Stimulated activated CD8-positive, alpha-beta memory T cell treated with anti-CD3 and anti-CD28 coated beads, Interleukin-12 subunit alpha, Interleukin-12 subunit beta, amount 100 ng/mL, for 1 hour (primary cell): Measurements from ENCODE around the gene PNKP.
A peak's percentile ranks its signal among the peaks of the same experiment; 100 is the strongest.

ENCODE experiments used
- DNase-seq: peaks from one replicate; pipeline ENCODE4 v3.0.0-alpha.2; 2020; ENCODE audit warnings: low read depth

PNKP gene

DNA sequence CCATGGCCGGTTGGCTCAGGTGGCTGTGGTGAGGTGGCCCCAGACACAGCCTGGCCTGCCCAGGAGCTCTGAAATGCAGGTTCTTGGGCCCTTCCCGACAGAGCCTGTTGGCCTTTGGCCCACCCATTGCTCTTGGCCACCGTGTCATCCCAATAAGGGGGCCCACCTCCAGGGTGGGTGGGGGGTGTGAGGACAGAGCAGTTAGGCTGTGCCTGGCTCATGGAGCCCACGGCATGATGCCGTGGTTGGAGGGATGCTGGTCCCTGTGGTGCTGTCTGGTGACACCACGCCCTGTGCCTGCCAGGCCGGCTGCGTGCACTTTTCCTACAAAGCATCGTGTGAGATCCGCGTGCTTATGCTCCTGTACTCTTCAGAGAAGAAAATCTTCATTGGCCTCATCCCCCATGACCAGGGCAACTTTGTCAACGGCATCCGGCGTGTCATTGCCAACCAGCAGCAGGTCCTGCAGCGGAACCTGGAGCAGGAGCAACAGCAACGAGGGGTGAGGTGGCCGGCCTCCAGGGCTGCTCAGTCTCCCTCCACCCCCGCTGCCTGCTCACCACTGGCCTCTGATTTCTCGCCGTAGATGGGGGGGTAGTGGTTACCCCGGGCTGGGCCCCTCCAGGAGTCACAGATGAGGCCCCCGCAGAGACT lies 7.6 kb downstream of the PNKP start:
- DNase-seq, result no peak

DNA sequence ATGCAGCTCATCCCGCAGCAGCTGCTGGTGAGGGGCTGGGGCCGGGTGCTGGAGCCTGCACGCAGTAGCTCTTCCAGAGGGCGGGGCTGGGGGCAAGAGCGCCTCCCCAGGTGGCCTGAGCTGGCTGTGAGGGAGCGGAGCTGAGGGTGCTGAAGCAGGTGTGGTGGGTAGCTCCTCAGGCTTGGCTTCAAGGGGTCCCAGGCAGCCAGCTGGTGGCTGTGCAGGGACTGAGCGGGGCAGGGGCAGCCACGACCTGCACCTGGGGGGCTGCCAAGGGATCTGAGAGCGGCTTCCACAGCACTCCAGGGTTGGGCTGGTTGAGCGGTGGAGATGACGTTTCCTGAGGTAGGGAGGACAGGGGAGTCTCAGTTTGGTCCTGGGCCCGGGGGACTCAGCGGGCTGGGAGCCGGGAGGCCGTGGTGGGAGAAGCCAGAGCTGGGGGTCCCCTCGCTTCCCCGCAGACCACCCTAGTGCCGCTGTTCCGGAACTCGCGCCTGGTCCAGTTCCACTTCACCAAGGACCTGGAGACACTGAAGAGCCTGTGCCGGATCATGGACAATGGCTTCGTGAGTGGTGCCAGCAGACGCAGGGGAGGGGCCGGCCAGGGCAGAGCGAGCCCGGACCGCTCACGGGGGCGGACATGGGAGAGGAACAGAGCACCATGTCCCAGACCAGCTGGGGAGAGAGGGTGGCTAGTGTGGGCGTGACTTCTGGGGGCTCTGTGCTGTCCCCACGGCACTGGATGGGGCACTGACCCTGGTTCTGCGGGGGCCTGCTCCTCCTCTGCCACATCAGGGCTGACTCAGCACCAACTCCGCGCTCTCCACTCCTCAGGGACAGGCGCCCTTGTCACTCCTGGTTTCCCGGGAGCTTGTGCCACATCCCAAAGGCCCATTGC lies 9.0 kb downstream of the PNKP start:
- no peak for DNase-seq

GRCh38 chr19:49857838-49858087 lies 9.6 kb downstream of the PNKP start:
- no peak for DNase-seq

DNA sequence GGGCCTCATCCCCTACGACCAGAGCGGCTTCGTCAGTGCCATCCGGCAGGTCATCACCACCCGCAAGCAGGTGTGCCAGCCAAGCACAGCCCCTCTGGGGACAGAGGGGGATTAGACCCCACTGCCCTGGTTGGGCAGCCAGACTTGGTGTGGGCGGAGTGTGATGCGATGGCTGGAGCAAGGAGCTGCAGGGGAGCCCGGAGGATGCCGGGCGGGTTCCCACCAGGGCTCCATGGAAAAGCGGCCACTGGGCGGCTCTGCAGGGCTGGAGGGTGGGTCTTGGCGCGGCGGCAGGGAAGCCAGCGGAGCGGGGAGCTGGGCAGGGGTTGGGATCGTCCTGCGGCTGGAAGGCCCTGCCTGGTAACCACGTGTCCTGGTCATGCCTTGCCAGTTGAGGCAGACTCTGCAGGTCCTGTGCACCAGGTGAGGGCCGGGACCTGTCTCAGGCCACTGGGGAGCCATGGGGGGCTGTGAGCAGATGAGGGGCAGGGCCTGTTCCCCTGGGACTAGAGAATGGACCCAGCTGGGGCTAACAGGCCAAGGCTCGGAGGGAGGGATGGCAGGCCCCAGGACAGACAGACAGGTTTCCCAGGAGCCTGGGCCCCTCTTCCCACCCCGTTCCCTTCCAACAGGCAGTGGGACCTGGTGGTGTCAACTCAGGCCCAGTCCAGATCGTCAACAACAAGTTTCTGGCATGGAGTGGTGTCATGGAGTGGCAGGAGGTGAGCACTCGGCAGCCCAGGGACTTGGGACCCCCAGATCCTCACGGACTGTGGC lies 10.1 kb downstream of the PNKP start:
- no peak for DNase-seq

- no peak for DNase-seq
Measured at GRCh38 chr19:49856574-49857021, 10.8 kb downstream of the PNKP start.

DNA sequence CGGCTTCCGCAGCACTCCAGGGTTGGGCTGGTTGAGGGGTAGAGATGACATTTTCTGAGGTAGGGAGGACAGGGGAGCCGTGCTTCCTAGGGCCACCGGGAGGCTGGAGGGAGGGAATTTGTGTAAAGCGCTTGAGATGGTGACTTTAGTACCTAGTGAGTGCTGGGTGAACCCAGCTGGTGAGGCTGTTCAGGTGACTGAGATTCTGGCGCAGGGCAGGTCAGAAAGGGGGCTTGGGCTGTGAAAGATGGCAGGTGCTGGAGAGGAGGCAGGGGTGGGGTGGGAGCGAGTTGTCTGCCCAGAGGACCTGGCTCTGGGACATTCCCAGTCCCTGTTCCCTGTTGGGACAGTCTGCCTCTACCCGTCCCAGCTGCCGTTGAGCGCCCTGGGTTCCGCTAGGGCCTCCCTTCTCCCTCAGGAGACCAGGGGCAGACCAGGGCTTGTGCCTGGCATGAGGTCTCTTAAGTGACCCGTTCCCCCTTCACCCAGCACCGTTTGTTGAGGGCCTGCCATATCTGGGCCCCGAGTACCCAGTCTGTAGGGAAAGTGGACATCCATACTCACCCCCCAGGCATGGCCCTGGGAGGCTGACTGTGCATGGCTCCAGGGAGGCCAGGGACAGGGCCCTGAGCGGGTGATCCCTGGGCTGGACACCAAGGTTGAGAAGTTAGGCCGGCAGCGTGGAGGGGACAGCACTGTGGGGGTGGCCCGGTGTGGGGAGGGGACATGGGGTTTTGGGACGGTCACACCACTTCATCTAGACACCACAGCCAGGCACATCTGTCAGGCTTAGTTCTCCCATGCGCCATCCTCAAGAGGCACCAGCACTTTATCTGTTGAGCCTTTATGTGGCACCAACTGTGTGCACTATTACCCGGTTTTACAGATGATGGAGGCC lies 11.5 kb downstream of the PNKP start:
- no peak for DNase-seq

DNA sequence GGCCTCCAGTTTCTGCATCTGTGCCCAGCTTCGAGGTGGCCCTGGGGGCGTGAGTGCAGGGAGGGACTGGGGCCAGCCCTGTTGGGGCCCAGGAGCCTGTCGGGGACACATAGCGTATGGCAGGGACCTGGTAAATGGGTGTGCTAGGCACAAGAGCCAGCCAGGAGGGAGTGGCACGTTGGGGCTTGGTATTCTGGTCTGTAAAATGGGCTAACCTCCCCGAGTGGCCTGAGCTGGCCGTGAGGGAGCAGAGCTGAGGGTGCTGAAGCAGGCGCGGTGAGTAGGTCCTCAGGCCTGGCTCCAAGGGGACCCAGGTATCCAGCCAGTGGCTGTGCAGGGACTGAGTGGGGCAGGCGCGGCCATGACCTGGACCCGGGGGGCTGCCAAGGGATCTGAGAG lies 12.1 kb downstream of the PNKP start:
- no peak for DNase-seq

DNA sequence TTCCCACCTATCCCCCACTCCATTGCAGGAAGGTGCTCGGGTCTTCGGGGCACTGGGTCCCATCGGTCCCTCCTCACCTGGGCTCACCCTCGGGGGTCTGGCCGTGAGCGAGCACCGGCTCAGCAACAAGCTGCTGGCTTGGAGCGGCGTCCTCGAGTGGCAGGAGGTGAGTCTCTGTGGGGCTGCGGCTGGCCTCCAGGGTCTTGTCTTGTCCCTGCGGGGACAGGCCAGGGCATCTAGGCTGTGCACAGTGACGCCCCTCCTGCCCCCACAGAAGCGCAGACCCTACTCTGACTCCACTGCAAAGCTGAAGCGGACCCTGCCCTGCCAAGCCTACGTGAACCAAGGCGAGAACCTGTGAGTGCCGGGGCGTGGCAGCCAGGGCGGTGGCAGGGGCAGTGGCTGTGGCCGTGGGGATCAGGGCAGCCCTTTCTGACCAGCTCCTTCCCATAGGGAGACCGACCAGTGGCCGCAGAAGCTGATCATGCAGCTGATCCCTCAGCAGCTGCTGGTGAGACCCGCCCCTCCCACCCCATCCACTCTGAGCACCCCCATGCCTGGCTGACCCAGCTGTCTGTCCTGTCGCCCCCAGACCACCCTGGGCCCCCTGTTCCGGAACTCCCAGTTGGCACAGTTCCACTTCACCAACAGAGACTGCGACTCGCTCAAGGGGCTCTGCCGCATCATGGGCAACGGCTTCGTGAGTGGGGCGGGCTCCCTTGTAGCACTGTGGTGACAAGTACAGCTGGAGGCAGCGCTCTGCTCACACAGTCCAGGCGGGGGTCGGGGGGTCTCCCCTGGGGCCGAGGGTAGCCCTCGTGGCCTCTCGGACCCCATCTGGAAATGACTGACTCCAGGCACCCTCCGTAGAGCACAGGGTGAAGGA lies 12.8 kb downstream of the PNKP start:
- no peak for DNase-seq

- no peak for DNase-seq
Measured at GRCh38 chr19:49853852-49854377, 13.5 kb downstream of the PNKP start.

DNA sequence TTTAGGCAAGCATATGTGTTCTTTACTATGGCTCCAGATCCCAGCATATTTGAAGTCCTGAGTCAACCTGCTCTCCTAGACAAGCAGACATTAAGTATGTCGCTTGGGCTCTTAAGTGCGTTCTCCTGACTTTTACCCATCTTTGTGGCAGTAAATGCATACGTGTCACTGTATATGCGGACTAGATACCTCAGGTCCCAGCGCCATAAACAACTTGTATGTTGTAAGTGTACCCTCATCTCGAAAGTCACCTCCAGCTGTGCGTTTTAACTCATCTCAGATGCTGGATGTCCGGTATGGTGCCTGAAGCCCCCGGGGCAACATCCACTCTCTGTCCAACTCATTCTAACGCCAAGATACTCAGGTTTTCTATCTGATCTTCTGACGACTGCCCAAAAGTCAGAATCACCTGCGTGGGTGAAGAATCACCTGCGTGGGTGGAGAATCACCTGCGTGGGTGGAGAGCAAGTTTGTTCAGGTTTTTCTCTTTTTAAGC lies 14.7 kb downstream of the PNKP start:
- DNase-seq, result no peak

GRCh38 chr19:49851456-49852259 lies 15.7 kb downstream of the PNKP start:
- no peak for DNase-seq

- peak; percentile 76 for DNase-seq
Measured at GRCh38 chr19:49850487-49851342, 16.7 kb downstream of the PNKP start, which contains the start of gene PTOV1. Gene PTOV1, plus strand, starts transcription at chr19:49851159.

- no peak for DNase-seq
Measured at GRCh38 chr19:49850221-49850486, 17.2 kb downstream of the PNKP start.

DNA sequence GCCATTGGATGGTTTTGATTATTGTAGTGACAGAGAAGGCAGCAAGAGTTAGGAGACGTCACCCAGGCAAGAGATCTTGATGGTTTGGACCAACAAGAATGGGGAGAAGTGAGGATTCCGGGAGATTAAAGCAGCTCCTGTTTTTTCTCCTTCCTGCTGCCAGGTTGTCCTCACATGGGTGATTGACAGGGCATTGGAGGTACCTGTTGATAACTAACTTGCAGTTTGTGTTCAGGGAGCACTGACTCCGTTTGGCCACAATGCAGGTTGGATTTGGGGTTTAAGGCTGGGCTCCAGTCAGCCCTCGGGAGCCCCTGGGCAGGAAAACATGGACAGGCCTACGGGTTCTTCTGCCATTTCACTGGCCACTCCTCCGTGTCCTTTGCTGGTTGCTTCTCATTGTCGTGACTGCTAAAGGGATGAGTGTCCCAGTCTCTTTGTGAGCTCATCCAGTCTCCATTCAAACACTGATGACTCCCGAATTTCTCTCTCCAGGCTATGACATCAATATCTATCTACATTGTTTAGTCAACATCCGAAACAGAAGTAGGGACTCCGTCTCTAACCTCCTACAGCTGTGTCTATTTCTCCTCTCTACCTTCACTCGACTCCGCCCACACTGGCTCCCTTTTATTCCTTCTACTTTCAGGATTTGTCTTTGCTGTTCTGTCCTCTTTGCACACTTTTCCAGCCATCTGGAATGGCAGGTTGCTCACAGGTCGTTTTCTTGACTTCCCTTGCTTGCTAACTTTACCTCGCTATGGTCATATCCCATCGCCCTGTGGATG lies 17.7 kb downstream of the PNKP start:
- DNase-seq, result no peak

DNA sequence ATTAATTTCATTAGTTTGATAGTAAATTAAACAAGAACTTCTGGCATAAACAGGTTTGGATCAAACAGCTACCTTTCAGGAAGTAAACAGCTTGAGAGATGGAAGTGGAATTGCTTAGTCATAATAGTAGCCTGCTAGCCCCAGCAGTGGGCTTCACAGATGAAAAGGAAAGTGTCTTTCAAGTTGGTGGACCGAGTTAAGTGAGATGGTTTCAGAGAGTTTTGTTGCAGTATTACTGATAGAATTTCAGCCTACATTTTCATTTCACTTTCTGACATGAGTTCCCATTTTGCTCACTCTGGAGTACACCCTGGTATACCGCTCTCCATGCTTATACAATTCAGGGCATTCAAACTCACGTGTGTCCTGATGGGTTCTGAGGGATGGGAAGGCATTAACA lies 18.4 kb downstream of the PNKP start:
- DNase-seq, result no peak

DNA sequence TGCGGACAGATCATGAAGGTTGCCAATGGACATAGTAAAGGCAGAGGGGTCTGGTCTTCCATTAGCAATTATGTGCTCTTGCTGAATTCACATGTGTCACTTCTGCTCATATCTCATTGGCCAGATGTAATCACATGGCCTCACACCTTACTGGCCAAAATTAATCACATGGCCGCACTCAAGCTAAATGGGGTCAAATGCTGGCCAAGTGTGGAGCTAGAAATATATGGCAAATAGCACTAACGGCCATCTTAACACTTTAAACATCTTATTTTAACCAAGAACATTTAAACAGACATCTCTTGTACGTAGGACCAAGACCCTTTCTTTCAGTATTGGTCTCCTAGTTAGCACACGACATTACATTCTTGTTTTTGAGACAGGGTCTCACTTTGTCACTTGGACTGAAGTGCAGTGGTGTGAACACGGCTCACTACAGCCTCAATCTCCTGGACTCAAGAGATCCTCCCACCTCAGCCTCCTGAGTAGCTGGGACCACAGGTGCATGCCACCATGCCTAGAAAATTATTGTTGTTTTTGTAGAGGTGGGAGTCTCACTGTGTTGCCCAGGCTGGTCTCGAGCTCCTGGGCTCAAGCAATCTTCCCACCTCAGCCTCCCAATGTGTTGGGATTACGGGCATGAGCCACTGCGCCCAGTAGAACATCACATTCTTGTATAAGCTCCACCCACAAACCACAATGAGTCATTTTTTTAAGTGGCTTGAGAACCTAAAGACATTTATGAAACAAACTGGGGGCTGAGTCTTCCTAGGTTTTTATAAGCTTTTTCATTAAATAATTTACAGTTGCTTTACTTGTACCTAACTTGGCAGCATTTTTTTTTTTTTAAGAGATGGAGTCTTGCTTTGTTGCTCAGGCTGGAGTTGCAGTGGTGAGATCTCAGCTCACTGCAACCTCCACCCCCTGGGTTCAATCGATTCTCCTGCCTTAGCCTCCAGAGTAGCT lies 19.4 kb downstream of the PNKP start:
- no peak for DNase-seq

DNA sequence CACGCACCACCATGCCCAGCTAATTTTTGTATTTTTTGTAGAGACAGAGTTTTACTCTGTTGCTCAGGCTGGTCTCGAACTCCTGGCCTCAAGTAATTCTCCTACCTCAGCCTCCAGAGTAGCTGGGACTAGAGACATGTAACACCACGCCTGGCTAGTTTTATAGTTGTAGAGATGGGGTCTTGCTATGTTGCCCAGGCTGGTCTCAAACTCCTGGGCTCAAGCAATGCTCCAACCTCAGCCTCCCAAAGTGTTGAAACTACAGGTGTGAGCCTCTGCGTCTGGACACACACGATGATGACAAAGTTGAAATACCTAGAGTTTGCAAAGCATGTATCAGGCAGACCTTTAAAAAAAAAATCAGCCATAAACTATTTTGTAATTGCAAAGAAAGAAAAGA lies 21.0 kb downstream of the PNKP start:
- no peak for DNase-seq
